Bronchial epithelial cell (primary cell): ENCODE results near the gene MCC. TPM values are rescaled to one million over a fixed set of nuclear protein-coding genes. Genes with fewer than 3 reads are reported as not detected.
A peak's percentile ranks its signal among the peaks of the same experiment; 100 is the strongest.

Experiments
- DNase-seq: peaks from one replicate; pipeline ENCODE4 v3.0.0-alpha.2; 2010; ENCODE audit warnings: low read depth
- FAIRE-seq: peaks from 2 replicates; lab custom pipeline; 2011; peaks lifted over from hg19 to GRCh38; lab: Jason Lieb, UNC
- H3K27me3 ChIP-seq: 2 replicates; pipeline ENCODE4 v1.5.1; 2011; ENCODE audit warnings: low read length; ENCODE audit not compliant: control insufficient read depth, insufficient read depth
- H3K36me3 ChIP-seq: 2 replicates; pipeline ENCODE4 v1.5.1; 2011; ENCODE audit warnings: low read length; ENCODE audit not compliant: control insufficient read depth, insufficient read depth
- H3K4me3 ChIP-seq: 2 replicates; pipeline ENCODE4 v1.5.1; 2011; ENCODE audit warnings: mild to moderate bottlenecking, low read depth, low read length, control low read depth
- CTCF ChIP-seq: IDR thresholded peaks from 2 replicates; pipeline ENCODE4 v1.5.1; 2011; ENCODE audit warnings: mild to moderate bottlenecking, moderate library complexity, low read length, control low read depth, inconsistent platforms; ENCODE audit not compliant: insufficient read depth, severe bottlenecking
- total RNA-seq: library from RNA; depleted of rRNA; stranded (reverse); fragments of >200 nt; gene quantifications from 2 replicates; pipeline ENCODE4 v1.2.1, GENCODE V29; 2014

Gene MCC
- total RNA-seq, 1 donor from 2014 or later, result 43.2 TPM

GRCh38 chr5:113201715-113202114, 286.5 kb downstream of the MCC start:
- TF ChIP-seq CTCF, result no peak
- Histone ChIP-seq H3K36me3 (no peaks in the 10 kb centered on the region), H3K4me3 (no peak overlapping the region), H3K27me3 (no peaks in the 10 kb centered on the region)
- DNase-seq (no peak), FAIRE-seq (no peak)

- H3K27me3 ChIP-seq, result no peaks in the 10 kb centered on the region
- no peak for TF ChIP-seq CTCF
- peaks cover 6% of the 10 kb centered on the region for H3K36me3 ChIP-seq
- no peak overlapping the region for H3K4me3 ChIP-seq
- no peak for FAIRE-seq
- peak; percentile 64 for DNase-seq
These were observed 288.9 kb downstream of the MCC start for GRCh38 chr5:113199122-113199905.

DNA sequence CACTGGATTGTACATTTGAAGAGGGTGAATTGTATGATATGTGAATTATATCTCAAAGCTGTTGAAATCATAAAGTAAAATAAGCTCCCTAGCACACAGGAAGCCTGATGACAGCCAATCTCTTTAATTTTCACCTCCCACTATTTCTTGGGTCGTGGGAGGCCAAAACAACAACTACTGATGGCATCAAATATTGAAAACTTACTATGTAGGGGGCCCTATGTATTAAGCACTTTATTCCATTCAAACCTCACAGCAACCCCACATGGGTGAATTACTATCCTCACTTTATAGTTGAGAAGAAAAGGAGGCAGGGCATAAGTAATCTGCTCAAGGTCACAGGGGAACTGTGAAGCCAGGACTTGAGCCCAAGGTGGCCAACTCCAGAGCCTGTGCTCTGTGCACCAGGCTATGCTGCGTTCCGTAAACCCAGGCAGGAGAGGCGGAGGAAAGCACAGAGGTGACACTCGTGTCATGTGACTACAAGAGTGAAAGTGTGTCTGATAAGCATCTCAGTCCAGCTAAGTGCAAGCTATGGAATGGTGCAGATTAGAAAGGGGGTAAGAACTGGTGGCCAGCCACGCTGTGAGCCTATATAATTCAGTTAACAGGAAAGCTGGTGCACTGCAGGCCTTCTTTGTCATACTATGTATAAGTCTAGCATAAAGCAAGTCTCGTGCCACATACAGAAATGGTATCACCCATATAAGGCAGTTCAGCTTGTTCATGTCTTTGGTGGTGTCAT, 290.6 kb downstream of the MCC start:
- peaks cover 7% of the 10 kb centered on the region for H3K36me3 ChIP-seq
- DNase-seq (no peak), FAIRE-seq (no peak)
- no peak overlapping the region for H3K4me3 ChIP-seq
- TF ChIP-seq CTCF, result no peak
- no peaks in the 10 kb centered on the region for H3K27me3 ChIP-seq

GRCh38 chr5:113195771-113196170, 292.5 kb downstream of the MCC start:
- DNase-seq, result no peak
- no peaks in the 10 kb centered on the region for H3K27me3 ChIP-seq
- no peak for TF ChIP-seq CTCF

DNA sequence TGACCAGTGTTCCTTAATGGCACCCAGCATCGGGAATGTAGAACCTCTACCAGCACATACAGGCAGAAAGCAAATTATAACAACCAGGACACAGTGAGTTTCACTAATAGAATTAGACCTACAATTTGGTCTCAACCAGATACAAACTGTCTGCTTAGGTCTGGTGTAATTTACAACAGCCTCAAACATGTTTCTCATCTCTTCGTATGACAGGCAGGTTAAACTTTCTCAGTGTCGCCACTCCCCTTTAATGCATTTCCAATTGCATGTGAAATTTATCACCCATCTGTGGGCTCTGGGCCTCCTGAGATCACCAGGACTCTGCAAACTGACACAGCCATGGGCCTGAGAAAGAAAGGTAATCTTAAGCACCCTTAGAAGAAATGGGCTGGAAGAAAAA, 293.0 kb downstream of the MCC start:
- H3K27me3 ChIP-seq, result no peaks in the 10 kb centered on the region
- no peak overlapping the region for H3K4me3 ChIP-seq
- no peak for TF ChIP-seq CTCF
- peak; percentile 13 for FAIRE-seq
- H3K36me3 ChIP-seq, result peaks cover 7% of the 10 kb centered on the region
- no peak for DNase-seq

More at GRCh38 chr5:113195771-113196170, 292.5 kb downstream of the MCC start:
- H3K4me3 ChIP-seq, result no peak overlapping the region
- H3K36me3 ChIP-seq, result peaks cover 7% of the 10 kb centered on the region
- FAIRE-seq, result no peak
